Stimulated activated CD4-positive, alpha-beta T cell treated with anti-CD3 and anti-CD28 coated beads, Interleukin-4, amount 100 ng/mL, for 48 hours (primary cell): ENCODE data around the gene KRTAP19-7.

Experiments used
- DNase-seq, 2 donors: peaks; one replicate each; pipeline ENCODE4 v3.0.0-alpha.2; 2020; ENCODE audit warnings: low read depth in 2 of 2

The KRTAP19-7 gene, protein sequence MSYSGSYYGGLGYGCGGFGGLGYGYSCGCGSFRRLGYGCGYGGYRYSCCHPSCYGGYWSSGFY

DNA sequence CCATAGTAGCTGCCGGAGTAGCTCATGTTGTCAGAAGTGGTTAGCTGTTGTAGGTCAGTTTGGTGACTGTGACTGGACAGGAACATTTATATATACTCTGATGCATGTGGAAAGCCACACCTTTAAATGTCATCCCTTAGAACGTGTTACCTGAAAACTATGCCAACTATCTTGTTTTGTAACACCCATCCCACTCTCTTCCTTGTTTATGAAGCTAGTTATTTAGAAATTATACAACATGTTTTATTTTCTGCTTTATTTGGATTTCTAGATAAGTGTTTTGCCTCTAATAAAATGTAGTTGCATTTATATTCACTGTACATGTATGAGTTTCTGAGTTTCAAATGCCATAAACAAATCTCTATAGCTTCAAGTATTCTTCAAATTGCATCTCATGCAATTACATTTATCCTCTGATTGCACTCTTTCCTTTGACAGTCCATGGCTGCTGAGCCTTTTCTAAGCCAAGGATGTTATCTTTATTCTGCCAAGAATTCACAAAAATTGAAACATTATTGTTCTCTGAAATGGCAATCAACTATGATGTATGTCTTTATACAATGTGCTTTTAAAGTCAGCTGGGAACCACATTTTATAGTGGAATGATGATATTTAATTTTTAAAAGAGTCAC is at the start of gene KRTAP19-7:
TSS of gene KRTAP19-7 (minus strand) at position 51 of the 632 bp plus-strand sequence. CDS start at position 26, 25 bp downstream.
- DNase-seq = no peak

DNA sequence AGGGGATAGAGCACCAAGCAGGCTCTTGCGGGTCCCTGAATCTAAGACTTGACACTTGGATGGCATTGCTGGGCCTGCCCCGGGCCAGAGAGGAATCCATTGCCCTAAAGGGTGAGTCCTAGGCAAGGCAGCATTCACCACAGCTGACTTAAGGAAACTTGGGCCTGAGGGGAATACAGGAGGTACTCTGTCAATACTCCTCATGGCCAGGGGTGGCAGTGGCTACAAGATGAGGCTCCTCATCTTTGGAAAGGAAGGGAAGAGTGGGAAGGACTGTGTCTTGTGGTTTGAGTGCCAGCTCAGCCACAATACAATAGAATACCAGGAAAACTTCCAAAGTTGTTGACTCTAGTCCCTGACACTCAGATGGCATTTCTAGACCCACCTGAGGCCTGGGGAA is 44.9 kb upstream of the KRTAP19-7 start:
- no peak for DNase-seq

DNA sequence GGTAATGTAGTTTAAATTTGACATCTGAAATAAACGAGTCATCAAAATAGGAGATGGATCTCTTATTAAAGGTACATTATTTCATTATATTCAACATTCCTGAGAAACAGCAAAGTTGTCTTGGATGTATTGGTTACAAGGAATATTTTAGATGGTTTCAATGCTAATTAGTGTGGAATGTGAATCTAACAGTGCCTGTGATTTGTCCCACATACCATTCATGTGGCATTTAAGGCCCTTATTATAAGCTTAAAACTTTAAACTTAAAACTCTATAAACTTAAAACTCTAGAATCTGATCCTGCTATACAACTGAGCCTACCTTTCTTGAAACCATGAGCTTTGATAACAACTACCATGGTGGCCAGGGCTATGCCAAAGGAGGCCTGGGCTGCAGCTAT is 39.7 kb upstream of the KRTAP19-7 start, which contains the start of gene KRTAP22-1:
TSS of gene KRTAP22-1 (plus strand) at position 301 of the 400 bp plus-strand sequence.
- no peak for DNase-seq

DNA sequence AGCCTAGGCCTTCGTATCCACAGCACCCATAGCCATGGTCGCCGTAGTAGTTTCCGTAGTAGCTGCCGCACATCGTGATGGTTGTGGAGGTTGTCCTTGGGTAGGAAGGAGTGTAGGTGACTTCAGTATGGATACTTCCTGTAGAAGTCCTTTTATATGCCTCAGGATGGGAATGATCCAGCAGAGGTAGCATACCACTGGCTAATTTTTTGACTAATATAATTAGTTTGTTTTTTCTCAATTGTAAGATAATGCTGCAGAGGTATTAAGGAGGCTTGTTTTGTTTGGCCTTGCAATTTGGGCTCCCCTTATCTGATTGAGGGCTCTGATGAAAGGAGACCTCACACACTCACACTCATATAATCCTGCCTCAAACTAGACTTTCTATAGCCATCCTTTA is 37.7 kb upstream of the KRTAP19-7 start, which contains the start of gene KRTAP6-2:
TSS of gene KRTAP6-2 (minus strand) at position 101 of the 400 bp plus-strand sequence. CDS start at position 73, 28 bp downstream.
- DNase-seq = no peak

DNA sequence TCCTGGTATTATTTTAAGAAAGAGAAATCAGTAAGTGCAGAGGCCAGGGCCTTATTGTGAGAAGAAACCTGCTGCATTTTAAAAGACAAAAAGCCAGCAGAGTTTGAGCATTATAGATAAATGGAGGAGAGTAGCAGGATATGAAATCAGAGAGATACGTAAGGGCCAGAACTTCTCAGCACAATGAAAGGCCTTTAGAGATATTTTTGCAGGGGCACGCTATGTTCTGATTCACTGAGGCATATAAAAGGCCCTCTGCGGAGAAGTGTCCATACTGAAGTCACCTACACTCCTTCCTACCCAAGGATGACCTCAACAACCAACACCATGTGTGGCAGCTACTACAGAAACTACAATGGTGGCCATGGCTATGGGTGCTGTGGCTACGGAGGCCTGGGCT is 31.0 kb upstream of the KRTAP19-7 start, which contains the start of gene KRTAP6-3:
TSS of gene KRTAP6-3 (plus strand) at position 301 of the 400 bp plus-strand sequence. CDS start at position 307, 6 bp downstream.
- no peak for DNase-seq

DNA sequence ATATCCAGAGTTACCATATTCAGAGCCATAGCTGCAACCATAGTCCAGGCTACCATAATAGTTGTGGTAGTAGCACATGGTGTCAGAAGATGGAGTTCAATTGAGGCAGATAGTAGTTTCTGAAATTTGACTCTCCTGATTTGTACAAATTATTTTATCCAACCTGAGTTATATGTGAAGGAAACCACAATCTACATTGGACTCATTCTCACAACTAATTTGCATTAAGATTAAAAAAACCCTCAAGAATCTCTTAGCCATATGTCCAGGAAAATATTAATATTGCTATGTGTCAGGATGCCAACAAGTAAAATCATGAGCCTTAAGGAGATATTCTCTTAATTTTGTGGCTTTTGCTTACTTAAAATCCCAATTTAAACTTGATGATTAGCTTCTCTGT is 29.2 kb upstream of the KRTAP19-7 start, which contains the start of gene KRTAP22-2:
TSS of gene KRTAP22-2 (minus strand) at position 101 of the 400 bp plus-strand sequence.
- no peak for DNase-seq

DNA sequence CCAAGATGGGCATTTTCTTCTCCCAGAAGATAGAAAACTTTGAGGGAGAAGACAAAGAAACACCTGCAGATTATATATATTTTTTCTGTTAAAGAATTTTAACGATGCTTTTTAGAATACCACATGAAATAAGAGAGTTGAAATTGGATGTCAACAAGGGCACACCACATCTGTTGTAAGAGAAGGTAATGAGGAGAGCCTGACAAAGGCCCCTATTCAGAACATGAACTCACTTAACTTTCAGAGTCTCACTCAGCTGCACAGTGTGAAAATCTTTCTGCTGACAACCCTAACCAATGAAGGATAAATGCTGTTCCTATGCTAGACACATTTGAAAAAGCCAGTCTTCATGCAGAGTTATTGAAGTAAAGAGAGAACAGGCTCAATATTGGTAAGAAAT is 21.8 kb upstream of the KRTAP19-7 start:
- no peak for DNase-seq

DNA sequence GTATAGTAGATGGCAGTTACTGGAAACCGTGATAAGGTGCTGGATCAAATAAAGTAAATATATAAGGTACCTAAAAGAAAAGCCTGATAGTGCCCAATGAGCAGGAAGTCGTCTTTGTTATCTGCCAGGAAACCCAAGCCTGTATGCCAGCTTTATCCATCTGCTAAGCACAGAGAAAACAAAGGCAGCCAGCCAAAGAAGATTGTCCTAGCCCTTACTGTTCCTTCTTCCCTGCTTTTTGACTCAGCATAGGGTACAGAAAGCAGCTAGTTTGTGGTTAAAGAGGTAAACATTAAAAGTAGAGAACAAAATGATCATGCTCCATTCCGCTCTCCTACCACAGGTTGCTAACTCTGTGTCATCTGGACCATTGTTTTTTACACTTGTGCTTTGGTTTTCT is 19.0 kb upstream of the KRTAP19-7 start:
- DNase-seq = no peak

DNA sequence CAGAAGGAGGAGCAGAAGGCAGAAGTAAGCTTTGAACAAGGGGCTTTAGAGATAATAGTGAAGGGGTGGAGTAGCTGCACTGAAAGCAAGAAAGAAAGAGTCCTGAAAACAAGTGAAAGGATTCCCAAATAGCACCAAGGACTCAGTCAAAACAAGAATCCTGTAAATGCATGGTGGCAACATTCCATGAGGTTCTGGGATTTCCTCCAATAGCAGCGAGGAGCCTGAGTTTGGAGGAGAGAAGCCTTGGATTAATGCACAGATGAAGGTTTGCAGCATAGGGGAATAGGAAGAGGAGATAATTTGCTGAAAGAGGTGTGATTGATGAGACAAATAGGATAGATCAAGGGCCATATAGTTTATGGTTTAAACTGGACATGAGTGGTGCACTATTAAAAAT is 18.2 kb upstream of the KRTAP19-7 start:
- DNase-seq = no peak

DNA sequence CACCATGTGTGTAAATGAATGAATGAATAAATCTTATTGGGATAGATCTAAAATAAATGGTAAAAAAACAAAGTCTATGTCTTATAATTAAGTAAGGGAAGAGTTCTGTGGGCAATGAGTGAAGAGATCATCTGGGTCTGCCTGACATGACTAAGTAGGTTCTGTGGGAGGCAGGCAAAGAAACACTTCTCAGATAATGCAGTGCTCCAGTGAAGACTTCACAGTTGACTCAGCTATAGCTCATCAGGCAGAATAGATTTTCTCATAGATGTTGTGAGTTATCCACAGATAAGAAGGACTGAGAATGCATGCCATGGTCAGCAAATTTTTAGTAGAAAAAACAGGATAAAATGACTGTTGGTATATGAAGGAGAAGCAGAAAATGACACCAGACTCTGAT is 16.7 kb upstream of the KRTAP19-7 start:
- no peak for DNase-seq

DNA sequence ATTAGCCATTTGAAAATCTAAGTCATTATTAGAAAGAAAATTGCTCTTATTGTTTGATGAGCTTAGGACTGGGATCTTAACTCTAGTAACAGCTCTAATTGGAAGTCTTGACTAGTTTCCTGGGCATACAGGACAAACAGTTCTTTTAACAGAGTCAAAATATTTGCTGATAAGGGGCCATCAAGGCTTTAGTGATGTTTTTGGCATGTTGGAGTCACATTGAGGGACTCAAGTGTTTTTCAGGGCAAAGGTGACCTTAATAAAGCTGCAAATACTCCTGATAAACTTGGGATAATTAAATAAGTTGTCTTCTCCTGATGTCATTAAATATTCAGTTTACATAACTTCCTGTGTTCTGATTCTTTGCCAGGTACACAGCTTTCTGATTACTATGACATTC is 6.5 kb upstream of the KRTAP19-7 start:
- DNase-seq = no peak

DNA sequence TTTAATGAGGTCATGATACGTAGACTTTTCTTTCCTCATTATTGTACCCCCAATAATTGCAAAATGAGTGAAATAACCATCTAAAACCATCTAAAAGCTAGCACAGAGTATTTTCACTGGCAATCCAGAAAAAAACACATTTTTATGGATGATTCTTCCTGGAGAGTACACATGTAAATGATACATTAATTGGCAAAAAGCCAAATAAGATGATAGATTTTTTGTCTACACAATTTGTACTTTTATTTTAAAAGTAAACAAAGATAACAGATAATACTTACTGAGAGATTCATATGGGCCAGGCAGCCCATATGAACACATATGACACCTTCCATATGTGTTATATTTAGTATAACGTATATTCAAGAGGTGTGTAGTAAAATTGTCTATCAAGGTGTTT is 2.5 kb upstream of the KRTAP19-7 start:
- DNase-seq = no peak

DNA sequence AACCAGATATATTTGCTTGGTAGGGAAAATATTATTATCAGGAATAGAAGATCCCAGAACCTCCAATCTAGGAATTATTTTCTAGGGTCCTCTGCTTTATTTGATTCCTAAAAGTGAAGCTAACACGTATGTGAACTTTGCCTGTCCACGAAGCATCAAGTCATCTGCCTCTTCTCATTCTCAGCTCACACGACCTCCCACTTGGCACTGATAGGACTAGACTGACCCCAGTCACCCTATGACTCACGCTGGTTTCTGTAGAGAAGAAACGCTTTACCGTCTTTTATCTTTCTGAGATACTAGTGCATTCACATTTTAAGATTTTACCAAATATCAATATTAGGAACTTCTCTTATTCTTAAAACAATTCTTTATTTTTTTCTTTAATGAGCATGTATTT is 2.0 kb upstream of the KRTAP19-7 start:
- DNase-seq = no peak

DNA sequence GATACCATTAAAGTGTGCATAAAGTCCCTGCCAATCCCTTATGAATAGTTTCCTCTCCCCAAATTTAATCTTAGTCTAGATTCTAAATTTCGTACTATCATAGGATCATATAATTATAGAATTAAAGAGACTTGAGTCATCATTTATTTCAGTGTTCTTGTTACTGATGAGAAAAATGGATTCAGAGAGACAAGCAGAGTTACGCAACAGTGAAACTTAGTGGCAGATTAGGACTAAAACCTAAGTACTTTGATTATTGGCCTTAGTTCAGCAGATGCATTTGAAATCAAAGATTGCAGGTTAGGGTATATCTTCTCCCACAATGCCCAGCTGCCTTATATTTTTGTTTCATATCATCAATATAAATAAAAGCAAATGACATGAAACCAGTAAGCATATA is 843 bp upstream of the KRTAP19-7 start:
- DNase-seq = no peak

DNA sequence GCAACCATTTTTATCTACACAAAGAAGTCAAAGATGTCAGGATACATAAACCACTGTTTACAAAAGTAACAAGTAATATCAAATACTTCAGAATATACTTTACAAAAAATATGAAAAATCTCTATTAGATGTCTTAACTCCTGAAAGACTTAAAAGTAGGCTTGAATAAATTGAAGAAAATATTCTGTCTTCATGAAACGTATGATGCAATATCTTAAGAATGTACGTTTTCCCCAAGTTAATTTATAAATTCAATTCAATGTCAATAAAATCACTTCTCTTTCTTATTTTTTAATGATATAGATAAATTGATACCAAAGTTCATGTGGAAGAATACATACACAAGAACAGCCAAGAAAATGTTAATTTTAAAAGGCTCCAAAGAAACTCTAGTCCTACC is 6.0 kb downstream of the KRTAP19-7 start:
- DNase-seq = no peak

DNA sequence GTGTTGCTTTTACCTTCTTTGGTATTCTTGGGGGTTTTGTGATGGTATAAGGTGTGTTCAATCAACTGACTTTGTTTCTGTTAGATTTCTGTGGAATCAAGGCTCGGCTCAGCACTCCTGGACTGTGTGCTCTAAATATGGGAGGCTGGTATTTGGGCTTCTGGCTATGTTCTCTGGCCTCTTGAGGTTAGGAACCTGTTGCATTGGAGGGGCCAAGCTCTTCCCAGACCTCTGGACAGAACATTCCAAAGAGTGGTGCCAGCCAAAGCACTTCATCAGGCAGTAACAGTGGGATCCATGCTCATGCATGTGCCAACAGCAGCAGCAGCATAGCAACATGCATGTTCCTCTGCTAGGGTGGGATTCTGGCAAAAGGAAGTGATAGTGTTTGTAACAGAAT is 8.3 kb downstream of the KRTAP19-7 start:
- DNase-seq = no peak

DNA sequence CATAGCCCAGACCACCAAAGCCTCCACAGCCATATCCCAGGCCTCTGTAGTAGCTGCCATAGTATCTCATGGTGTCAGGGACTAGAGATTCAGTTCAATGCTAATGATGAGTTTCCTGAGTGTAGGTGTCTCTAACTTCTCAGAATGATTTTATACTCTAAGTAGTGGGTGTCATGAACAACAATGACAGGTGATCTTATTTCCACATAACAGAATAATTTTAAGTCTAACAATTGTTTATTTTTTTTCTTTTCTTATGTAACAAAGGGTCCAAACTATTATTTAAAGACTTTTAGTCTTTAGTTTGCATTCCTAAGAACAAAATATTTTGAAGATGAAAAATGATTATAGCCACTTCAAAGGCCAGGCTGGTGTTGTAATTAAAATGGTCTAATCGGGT is 19.4 kb downstream of the KRTAP19-7 start, which contains the start of gene KRTAP19-6:
TSS of gene KRTAP19-6 (minus strand) at position 101 of the 400 bp plus-strand sequence. CDS start at position 70, 31 bp downstream.
- DNase-seq = no peak

DNA sequence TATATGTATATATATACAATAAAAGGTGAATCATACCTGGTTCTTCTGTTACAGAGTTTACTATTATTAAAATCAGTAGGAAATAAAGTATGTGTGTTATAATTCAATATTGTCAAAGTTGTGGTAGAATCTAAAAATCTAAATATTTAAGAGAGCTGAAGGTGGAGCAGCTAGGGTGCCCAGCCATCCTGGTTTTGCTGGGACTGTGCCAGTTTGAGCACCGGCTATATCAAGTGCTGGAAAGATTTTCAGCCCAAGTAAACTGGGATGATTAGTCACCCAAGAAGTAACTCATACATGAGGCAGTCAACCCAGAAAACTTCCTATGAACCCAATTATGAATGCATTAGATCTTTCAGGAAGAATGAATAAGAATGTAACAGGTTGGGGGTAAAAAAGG is 42.2 kb downstream of the KRTAP19-7 start:
- DNase-seq = no peak

DNA sequence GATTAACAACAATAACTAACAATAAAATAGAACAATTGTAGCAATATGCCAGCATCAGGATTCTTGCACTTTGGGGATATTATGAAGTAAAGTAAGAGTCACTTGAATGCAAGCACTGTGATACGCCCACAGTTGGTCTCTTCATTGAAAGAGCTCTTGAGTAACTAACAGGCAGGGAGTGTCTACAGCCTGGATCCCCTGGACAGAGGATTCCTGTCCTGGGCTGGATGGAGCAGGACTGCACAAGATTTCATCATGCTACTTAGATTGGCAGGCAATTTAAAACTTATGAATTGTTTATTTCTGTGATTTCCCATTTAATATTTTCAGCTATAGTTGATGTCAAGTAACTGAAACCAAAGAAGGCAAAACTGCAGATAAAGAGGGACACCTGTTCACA is 45.4 kb downstream of the KRTAP19-7 start:
- DNase-seq = no peak
